ENCODE results near the gene FCER1A.

GRCh38 chr1:159338018-159338417, 35.9 kb downstream of the FCER1A start:
- TF ChIP-seq CTCF (IDR thresholded peaks at IDR 0.05 in 4 of 5, conservative IDR thresholded peaks at IDR 0.05 in 1 of 5) (no peak), POLR2A (IDR thresholded peaks at IDR 0.05) (no peak)

Data from gastrocnemius medialis (tissue), 4 donors.